Measurements from ENCODE around the gene CC2D1A.

CC2D1A gene

GRCh38 chr19:13909430-13909829, 3.4 kb downstream of the CC2D1A start:
- no peak for TF ChIP-seq POLR2AphosphoS5 (IDR thresholded peaks at IDR 0.05; ENCODE audit: low read depth)
- TF ChIP-seq CTCF (IDR thresholded peaks at IDR 0.05; ENCODE audit: insufficient read depth, low read length), result no peak
- no peak for TF ChIP-seq SPI1 (IDR thresholded peaks at IDR 0.05; ENCODE audit: borderline replicate concordance, low read depth)
- TF ChIP-seq REST (IDR thresholded peaks at IDR 0.05; ENCODE audit: insufficient replicate concordance, low read depth), result no peak
- no peak for TF ChIP-seq GABPA (IDR thresholded peaks at IDR 0.05; ENCODE audit: low read depth)
- H3K4me3 ChIP-seq (replicated peaks; ENCODE audit: insufficient read depth, low read length), result no peak overlapping the region
- H3K27ac ChIP-seq (replicated peaks), result no peak overlapping the region
- no peak for DNase-seq (ENCODE audit: low read depth in 1 of 2, low spot score in 1 of 2)
- H3K27me3 ChIP-seq (ENCODE audit: insufficient read depth, poor library complexity, severe bottlenecking), result no peaks in the 10 kb centered on the region

- Histone ChIP-seq H3K27ac (replicated peaks) (no peak overlapping the region), H3K27me3 (ENCODE audit: insufficient read depth, poor library complexity, severe bottlenecking) (no peaks in the 10 kb centered on the region), H3K4me3 (replicated peaks; ENCODE audit: insufficient read depth, low read length) (no peak overlapping the region)
- DNase-seq (ENCODE audit: low read depth in 1 of 2, low spot score in 1 of 2), result no peak
- TF ChIP-seq SPI1 (IDR thresholded peaks at IDR 0.05; ENCODE audit: borderline replicate concordance, low read depth) (no peak), POLR2AphosphoS5 (IDR thresholded peaks at IDR 0.05; ENCODE audit: low read depth) (no peak), GABPA (IDR thresholded peaks at IDR 0.05; ENCODE audit: low read depth) (no peak), CTCF (IDR thresholded peaks at IDR 0.05; ENCODE audit: insufficient read depth, low read length) (no peak), REST (IDR thresholded peaks at IDR 0.05; ENCODE audit: insufficient replicate concordance, low read depth) (no peak)
Measured at GRCh38 chr19:13913352-13913751, 7.4 kb downstream of the CC2D1A start.

GRCh38 chr19:13914777-13915176, 8.8 kb downstream of the CC2D1A start:
- H3K27me3 ChIP-seq (ENCODE audit: insufficient read depth, poor library complexity, severe bottlenecking), result no peaks in the 10 kb centered on the region
- H3K27ac ChIP-seq (replicated peaks), result no peak overlapping the region
- TF ChIP-seq GABPA (IDR thresholded peaks at IDR 0.05; ENCODE audit: low read depth) (no peak), CTCF (IDR thresholded peaks at IDR 0.05; ENCODE audit: insufficient read depth, low read length) (no peak), SPI1 (IDR thresholded peaks at IDR 0.05; ENCODE audit: borderline replicate concordance, low read depth) (no peak), POLR2AphosphoS5 (IDR thresholded peaks at IDR 0.05; ENCODE audit: low read depth) (no peak), REST (IDR thresholded peaks at IDR 0.05; ENCODE audit: insufficient replicate concordance, low read depth) (no peak)
- DNase-seq (ENCODE audit: low read depth in 1 of 2, low spot score in 1 of 2), result no peak
- no peak overlapping the region for H3K4me3 ChIP-seq (replicated peaks; ENCODE audit: insufficient read depth, low read length)
